ENCODE data around the gene ZNF330.

DNA sequence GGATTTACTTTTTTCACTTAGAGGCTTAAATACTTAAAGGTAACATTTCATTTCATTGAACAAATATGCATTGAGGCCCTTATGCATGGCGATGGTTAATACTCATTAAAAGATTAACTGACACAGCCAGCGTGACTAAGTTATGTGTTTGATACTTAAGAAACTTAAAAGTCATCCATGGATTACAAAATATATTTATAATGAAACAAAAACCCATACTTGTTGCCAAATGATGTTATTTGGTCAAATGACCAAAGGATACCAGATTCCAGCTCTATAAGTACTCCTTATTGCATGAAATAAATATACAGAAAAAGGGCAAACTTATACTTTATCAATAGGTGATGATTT lies 26.7 kb downstream of the ZNF330 start:
- no peak for TF ChIP-seq POLR2A (IDR thresholded peaks at IDR 0.05)
- TF ChIP-seq, protein P1, sequence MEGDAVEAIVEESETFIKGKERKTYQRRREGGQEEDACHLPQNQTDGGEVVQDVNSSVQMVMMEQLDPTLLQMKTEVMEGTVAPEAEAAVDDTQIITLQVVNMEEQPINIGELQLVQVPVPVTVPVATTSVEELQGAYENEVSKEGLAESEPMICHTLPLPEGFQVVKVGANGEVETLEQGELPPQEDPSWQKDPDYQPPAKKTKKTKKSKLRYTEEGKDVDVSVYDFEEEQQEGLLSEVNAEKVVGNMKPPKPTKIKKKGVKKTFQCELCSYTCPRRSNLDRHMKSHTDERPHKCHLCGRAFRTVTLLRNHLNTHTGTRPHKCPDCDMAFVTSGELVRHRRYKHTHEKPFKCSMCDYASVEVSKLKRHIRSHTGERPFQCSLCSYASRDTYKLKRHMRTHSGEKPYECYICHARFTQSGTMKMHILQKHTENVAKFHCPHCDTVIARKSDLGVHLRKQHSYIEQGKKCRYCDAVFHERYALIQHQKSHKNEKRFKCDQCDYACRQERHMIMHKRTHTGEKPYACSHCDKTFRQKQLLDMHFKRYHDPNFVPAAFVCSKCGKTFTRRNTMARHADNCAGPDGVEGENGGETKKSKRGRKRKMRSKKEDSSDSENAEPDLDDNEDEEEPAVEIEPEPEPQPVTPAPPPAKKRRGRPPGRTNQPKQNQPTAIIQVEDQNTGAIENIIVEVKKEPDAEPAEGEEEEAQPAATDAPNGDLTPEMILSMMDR (IDR thresholded peaks at IDR 0.05), result no peak
- TF ChIP-seq EP300 (IDR thresholded peaks at IDR 0.05), result no peak
